GM21367 (cell line): ENCODE measurements around the gene CHEK1.
A peak's percentile ranks its signal among the peaks of the same experiment; 100 is the strongest.

Experiments used
- ATAC-seq: cut with Tn5 transposase; IDR thresholded peaks from one replicate; pipeline ENCODE4 v1.9.1; 2021; ENCODE audit not compliant: unreplicated experiment

The CHEK1 gene

DNA sequence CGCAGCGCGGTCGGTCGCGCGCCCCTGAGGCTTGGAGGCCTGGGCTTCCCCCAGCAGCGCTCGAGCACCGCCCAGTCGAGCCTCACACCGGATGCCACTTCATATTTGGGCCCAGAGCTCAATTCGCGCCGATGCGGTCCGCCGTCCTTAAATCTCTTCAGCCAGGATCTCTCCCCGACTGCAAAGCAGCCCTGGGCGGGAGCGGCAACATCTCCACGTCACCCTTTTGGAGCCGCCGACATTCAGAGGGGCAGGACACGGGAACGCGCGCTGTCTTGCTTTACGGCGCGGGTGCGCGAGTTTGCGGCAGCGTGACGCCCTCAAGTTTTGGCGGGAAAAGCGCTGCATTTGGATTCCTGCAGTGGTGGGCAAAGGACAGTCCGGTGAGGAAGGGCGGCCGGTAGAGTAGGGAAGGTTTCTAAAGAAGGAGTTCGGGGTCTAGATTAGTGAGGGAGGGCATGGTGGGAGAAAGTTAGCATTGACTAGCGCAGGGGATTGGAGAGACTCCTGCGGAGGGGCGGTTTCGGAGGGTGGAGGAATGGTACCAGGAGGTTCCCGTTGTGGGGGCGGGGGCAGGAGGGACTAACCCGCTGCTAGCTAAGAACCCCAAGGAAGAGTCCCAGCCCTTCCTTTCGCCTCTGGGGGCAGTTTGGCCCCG, 796 bp downstream of the CHEK1 start:
- ATAC-seq: peak; percentile 84

DNA sequence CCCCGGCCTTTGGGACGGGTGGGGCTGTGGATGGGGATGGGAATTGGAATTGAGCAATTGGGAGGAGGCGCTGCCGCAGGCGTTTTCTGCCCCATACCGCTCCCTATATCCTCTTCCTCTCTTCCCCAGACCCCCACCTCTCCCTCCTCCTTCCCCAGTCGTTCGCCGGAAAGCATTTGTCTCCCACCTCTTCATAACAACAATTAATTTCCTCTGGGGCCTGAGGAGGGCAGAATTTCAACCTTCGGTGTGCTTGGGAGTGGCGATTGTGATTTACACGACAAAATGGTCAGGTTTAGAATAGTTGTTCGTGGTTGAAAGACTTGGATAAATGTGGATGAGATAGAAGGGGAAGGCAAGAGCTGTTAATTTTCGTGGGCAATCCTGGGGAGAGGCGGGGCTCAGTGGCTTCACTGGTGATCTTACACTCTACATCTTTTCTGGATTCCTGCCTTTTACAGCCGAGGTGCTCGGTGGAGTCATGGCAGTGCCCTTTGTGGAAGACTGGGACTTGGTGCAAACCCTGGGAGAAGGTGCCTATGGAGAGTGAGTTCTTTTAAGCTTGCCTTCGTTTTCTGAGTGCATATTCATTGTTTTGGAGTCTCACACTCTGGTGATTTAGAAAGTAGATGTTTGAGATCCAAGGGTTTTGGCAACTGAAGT, 1.5 kb downstream of the CHEK1 start:
- peak; percentile 33 for ATAC-seq

DNA sequence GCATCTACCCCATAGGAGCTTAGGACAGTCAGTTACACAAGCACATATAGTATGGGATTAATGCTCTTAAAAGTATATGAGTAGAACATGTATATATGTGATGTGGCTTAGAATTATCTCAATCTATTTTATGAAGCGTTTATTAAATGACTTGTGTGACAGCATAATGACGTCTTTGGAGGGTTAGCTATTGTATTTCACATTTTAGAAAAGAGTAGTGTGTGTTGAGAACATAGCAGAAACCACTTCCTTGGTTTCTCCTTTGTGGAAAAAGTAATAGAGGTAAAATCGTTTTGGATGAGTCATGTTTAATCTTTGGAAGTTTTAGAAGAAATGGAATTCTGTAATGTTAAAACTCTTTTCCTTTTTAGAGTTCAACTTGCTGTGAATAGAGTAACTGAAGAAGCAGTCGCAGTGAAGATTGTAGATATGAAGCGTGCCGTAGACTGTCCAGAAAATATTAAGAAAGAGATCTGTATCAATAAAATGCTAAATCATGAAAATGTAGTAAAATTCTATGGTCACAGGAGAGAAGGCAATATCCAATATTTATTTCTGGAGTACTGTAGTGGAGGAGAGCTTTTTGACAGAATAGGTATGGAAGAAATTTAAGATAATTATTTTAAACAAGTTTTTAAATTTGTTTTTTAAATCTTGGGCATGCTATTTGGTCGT, 2.4 kb downstream of the CHEK1 start:
- no peak for ATAC-seq

DNA sequence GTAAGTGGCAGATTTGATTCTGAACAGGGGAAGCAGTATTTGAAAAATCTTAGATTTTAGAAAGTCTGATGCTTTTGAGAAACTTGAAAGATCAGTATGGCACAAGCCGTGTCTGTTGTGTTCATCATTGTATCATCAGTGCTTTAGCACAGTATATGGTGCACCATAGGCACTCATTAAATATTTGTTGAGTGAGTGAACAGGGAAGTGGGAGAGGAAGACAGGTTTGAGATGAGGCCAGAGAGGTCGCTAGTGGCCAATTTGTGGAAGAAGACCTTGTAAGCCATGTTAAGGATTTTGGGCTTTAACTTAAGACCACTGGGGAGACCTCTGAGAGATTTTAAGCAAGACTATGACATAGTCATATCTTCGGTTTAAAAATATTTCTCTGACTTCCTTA, 12.9 kb downstream of the CHEK1 start:
- no peak for ATAC-seq

DNA sequence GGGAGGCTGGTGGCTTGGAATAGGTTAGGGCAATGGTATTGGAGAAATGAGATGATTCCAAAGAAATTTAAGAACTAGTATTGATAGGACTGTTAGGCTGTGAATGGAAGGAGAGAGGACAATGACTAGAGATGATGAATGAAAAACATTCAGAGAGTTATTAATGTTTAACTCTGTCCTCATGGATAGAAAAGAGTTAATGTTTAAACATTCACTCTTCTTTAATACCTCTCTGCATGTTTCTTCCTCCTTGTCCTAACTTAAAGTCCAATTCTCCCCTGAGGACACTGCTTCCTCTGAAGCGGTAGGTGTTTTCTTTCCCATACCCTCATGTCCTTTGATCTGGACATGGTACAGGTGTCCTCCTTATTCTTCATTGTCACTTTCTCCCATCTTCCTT, 13.4 kb downstream of the CHEK1 start:
- no peak for ATAC-seq

DNA sequence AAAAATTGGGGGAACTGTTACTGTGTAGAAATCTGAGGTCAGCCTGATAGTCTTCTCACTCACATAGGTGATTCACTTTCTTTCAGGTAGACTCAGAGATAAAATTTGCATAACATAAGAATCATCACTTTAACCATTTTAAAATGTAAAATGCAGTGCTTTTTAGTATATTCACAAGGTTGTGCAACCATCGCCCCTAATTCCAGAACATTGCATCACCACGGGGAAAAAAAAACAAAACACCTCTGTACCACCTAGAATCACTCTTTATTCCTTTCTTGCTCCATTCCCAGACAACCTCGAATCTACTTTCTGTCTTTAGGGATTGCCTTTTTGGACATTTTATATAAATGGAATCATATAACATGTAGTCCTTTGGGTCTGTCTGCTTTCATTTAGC, 20.9 kb downstream of the CHEK1 start:
- no peak for ATAC-seq

DNA sequence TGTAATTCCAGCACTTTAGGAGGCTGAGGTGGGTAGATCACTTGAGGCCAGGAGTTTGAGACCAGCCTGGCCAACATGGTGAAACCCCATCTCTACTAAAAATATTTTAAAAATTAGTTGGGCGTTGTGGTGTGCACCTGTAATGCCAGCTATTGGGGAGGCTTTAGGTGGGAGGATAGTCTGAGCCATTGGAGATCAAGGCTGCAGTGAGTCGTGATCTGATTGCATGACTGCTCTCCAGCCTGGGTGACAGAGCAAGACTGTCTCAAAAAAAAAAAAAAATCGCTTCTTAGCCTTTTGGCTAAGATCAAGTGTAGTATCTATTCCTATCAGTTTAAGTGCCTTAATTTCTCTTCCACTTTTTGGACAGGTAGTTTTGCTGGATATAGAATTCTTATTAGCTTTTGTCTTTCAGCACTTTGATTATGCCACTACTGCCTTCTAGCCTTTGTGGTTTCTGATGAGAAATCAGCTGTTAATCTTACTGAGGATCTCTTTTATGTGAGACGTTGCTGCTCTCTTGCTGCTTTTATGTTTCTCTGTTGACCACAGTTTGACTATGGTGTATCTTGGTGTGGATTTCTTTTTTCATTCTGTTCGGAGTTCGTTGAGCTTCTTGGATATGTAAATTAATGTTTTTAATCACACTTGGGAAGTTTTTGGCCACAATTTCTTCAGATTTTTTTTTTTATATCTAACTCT, 24.7 kb downstream of the CHEK1 start:
- no peak for ATAC-seq

DNA sequence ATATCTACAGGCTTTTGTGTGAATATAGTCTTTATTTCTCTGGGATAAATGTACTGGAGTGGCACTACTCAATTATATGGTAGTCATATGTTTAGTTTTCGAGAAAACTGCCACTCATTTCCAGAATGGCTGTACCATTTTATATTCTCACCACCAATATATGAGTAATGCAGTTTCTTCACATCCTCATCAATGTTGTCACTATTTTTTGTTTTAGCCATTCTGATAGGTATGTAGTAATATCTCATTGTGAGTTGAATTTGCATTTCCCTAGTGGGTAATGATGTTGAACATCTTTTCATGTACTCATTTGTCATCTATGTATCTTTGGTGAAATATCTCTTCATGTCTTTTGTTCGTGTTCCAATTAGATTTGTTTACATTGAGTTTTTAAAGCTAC, 37.7 kb downstream of the CHEK1 start:
- no peak for ATAC-seq

DNA sequence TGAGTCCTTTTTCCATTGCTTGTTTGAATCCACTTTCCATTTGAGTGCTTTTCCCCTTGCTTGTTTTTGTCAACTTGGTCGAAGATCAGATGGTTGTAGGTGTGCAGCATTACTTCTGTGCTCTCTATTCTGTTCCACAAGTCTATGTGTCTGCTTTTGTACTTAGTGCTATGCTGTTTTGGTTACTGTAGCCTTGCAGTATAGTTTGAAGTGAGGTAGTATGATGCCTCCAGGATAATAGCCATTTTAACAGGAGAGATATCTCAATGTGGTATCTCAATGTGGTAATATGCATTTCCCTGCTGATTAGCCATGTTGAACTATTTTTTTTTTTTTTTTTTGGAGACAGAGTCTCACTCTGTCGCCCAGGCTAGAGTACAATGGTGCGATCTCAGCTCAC, 38.9 kb downstream of the CHEK1 start:
- ATAC-seq: no peak

DNA sequence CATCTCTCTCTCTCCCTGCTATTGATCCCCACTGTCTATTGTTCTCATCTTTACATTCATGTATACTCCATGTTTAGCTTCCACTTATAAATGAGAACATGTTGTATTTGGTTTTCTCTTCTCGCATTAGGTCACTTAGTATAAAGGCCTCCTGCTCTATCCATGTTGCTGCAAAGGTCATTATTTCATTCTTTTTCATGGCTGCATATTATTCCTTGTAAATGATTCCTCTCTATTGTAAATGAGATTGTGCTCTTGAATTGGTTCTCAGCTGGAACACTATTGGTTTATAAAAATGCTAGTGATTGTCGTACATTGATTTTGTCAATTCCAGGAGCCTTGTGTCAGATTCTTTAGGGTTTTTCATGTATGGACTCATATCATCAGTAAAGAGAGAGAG, 42.2 kb downstream of the CHEK1 start:
- ATAC-seq: no peak

DNA sequence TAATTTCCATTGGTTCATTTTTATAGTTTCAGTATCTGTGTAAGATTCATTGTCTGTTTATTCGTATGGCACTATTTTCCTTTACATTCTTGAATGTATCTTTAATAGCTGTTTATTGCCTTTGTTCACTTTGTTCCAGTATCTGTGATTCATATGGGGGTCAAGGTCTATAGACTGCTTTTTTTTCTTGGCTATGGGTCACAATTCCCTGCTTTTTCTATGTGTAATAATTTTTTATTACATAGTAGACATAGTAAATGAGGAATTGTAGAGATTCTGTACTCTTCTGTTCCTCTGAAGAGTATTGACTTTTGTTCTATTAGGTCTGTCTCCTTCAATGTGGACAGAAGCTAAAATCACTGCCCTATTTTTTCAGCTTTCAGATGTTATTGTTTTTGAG, 45.2 kb downstream of the CHEK1 start:
- no peak for ATAC-seq

DNA sequence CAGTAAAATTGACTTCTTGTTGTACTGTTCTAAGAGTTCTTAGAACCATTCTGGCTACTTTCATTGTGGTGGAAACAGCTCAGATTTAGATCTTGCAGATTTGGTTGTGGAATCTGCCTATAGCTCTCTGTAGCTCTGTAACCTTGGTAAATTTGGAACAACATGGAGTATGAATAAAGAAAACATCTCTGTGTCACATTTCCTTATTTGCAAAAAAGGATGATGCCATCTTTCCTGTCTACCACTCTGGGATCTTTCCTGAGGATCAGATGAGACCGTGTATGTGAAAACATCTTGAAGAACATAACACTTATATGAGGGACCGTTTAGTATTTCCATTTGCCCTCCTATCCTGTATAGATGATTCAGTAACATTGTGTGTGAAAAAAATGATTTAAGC, 46.6 kb downstream of the CHEK1 start:
- no peak for ATAC-seq

DNA sequence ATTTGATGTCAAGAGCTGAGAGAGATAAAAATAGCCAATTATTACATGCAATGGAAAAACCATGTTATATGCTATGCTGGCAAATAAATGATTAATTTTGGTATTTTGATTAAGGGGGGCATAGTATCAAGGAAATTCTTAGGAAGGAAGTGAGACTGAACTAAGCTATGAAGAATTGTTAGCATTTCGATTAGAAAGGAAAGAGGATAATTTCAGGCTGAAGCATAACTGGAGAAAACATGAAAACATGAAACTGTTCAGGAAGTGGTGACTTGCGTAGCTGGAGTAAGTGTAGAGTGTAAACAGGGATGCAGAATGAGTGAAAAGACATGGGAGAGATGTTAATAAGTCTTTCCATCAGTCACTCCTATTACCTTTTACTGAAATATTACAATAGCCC, 49.2 kb downstream of the CHEK1 start:
- no peak for ATAC-seq

DNA sequence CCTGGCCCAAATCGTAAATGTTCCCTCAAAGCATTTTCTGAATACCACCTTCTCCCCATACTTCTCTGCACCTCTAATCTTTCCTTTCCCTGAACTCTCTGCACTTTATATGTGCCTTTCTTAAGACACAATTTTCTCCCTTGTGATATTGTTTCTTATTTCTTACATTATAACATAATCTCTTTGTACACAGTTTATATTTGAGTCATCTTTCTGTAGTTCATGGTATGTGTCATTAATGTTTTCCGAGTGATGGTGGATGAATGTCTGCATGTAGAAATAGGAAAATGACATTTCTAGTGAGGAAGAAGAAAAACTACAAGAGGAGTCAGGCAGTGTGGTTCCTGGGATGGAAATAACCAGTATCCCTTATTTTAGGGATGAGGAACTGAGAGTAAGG, 50.2 kb downstream of the CHEK1 start:
- no peak for ATAC-seq

DNA sequence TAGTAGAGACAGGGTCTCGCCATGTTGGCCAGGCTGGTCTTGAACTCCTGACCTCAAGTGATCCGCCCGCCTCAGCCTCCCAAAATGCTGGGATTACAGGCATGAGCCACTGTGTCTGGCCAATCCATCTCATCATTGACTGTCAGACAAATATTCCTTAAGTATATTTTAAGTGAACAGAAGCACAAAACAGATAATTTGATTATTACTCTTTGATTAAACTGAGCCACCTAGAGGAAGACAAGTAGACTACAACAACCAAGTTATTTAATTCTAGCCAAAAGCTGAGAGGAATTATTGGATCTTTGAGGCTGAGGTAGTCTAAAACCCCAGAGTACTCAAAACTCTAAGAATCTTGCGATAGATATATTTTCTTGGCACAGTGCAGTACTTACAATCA, 54.4 kb downstream of the CHEK1 start:
- no peak for ATAC-seq

DNA sequence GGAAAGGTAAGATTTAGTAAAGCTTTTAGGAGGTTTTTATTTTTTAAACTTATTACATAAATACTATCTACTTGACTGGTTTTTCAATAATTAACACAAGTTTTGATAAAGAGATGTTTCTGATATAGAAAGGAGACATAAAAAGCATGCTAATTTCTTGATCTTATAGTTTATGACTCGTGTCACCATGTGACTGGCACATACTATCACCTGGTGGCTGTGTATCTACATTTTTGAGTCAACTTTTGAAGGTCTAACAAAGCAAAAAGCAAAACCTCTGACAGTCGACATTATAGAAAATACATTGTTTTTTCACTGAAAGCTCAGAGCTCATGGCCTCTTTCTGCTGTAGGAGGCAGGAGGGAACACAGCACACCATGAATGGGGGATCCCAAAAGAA, 54.9 kb downstream of the CHEK1 start:
- no peak for ATAC-seq

DNA sequence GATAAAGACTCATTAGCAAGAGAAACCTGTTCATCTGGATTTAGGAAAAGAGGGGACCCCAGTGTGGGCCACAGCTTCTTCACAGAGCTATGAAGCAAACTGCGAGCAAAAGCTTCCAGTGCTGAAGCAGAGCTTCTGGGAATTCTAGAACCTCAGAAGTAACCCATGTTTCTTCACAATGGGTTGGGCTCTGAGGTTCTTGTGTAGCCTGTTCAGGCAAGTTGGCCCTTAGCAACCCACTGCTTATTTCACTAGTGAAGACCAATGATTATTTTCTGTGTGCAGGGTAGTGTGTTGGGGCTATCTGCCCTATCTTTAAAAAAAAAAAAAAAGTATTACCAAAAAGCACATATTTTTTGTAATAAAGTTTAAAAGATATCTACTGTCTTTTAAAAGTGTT, 55.8 kb downstream of the CHEK1 start, which contains the start of gene ACRV1:
Gene ACRV1 (minus strand): TSS at position 101 of the 400 bp plus-strand sequence. CDS start 67 bp downstream, at position 34.
- no peak for ATAC-seq

DNA sequence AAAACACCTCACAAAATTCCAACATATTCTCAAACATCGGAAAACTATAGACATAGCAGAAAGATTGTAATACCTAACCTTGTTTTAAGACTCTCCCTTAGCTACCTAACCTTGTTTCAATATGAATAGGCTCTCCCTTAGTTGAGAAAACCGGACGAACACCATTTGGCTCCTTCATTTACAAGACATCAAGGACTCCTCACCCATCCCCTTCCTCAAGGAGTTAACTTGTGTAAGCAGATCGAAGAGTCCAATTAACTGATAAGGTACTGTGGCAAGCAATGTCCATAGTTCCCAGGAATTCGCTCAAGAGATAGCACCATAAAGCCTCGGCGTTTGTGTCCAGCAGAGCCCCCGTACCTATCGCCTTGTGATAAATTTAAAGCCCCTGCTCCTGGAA, 60.3 kb downstream of the CHEK1 start:
- no peak for ATAC-seq

DNA sequence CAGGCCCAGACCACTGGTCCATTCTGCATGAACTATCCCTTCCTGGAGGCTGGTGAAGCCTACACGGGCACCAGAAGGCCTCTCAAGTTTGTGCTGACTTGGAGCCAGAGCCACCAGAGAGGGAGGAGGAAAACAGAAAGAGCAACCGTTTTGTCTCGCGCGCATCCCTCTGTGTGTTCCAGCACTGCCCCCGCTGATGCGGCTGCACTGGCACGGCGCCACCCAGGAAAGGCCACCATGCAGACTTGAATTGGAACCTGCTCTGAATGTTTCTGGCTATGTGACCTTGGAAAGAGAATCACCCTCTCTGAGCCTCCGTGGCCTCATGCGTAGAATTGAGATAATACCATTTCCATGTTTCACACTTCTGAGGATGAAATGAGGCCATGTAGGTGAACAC, 63.1 kb downstream of the CHEK1 start:
- ATAC-seq: no peak

DNA sequence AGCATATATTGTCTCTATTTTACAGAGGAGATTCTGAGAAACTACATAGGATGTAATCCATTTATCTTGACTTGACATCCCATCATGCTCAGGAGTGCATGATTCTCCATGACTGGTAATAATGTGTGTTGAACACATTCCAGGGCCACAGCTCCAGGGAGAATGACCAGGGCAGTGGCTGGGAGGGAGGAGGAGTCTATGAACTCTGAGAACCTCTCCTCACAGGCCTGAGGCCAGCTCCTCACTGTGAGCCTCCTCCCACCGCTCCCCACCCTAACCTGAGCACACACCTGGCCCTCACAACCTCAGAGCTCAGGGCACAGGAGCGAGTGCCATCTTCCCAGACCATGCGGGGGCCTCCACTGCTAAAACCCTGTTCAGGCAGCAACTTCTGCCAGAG, 63.7 kb downstream of the CHEK1 start:
- ATAC-seq: no peak

DNA sequence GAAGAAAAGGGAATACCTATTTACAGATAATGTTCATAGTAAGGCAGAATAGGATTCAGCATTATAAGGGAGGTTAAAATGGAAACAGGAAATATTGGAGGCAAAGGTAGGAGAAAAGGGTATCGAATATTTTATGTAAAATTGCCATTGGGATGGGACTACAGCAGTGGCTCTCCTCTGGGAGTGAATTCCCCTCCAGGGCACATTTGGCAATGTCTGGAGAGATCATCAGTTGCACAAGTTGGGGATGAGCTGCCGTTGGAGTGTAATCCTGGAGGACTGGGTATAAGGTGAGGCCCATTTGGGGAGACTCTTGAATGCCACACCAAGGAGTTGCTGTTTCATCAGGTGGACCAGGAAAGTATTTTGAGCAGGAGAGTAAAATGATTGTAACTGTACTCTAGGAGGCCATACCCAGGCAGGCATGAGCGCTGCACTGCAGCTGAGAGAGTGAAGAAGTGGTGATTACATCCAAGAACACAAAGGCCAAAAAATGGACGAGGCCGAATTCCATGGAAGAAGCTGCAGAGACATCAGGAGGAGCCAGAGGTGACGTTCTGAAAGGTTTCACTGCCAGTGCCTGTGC, 64.4 kb downstream of the CHEK1 start:
- no peak for ATAC-seq
